Left lung (tissue), 10 donors: Measurements from ENCODE around the gene TWNK. TPM values are rescaled to one million over a fixed set of nuclear protein-coding genes. Genes with fewer than 3 reads are reported as not detected.

ENCODE experiments used
- ATAC-seq: fragments of 200-7000 bp; cut with Tn5 transposase; one replicate; pipeline ENCODE4 v1.9.1; 2020; ENCODE audit warnings: moderate library complexity
- DNase-seq, 4 donors: peaks; one replicate each; pipeline ENCODE4 v3.0.0-alpha.2; 2013 to 2020
- H3K27ac ChIP-seq, 2 donors: fragments of 200-600 bp; sonication (generic) in 1 of 2; one replicate each; pipeline versions ENCODE4 v1.5.0 to v1.8.0; 2020 to 2021
- H3K27me3 ChIP-seq, 2 donors: fragments of 200-600 bp; sonication (generic) in 1 of 2; one replicate each; pipeline versions ENCODE4 v1.5.0 to v1.8.0; 2020 to 2021
- H3K36me3 ChIP-seq, 2 donors: fragments of 200-600 bp; sonication (generic) in 1 of 2; one replicate each; pipeline versions ENCODE4 v1.5.0 to v1.8.0; 2020 to 2021
- H3K4me1 ChIP-seq, 2 donors: fragments of 200-600 bp; one replicate each; pipeline ENCODE4 v1.8.0; 2021
- H3K4me3 ChIP-seq, 2 donors: fragments of 200-600 bp; sonication (generic) in 1 of 2; one replicate each; pipeline versions ENCODE4 v1.5.0 to v1.8.0; 2020 to 2021; ENCODE audit warnings: mild to moderate bottlenecking in 1 of 2
- H3K9me3 ChIP-seq, 2 donors: fragments of 200-600 bp; sonication (generic) in 1 of 2; one replicate each; pipeline versions ENCODE4 v1.5.0 to v1.8.0; 2020 to 2021
- CTCF ChIP-seq, 2 donors: fragments of 200-600 bp; sonication (generic) in 1 of 2; IDR thresholded peaks; one replicate each; pipeline versions ENCODE4 v1.5.0 to v1.8.0; 2021; ENCODE audit warnings: antibody characterized with exemption in 2 of 2
- intact Hi-C, 2 donors: fragments of 100-400 bp; cut with DNase I; formaldehyde crosslinking; loops; one replicate each; pipeline versions ENCODE4 v1.11.2 to v1.14.2; 2022
- polyA plus RNA-seq, 6 donors: library from polyadenylated mRNA; unstranded; fragments of 120-200 nt; gene quantifications; one replicate each; pipeline ENCODE4 v1.2.1, GENCODE V29; 2013; ENCODE audit not compliant: insufficient read length in 6 of 6
- total RNA-seq, 2 donors: library from RNA; stranded (reverse); fragmentation: NEBNext Ultra II Directional; extraction: Animal tissue kit (Norgen Biotek cat#: 25700); gene quantifications; one replicate each; pipeline ENCODE4 v1.2.1, GENCODE V29; 2021
- donor health status: DM: no; HTN: yes; CAD: no.
- donor health status: DM: no; HTN: no; CAD: no.

The TWNK gene
- total and polyA plus RNA-seq, 8 donors = 3.4 to 12.5 (median 10.3) TPM

- peaks cover 14 to 33% of the 10 kb centered on the region in 2 donors for H3K4me1 ChIP-seq
- intact Hi-C loops = no loop called here
These were observed 324 bp downstream of the TWNK start for GRCh38 chr10:100987685-100988049.

GRCh38 chr10:100988166-100988565, 823 bp downstream of the TWNK start:
- Histone ChIP-seq H3K9me3 (no peaks in the 10 kb centered on the region), H3K4me3 (peak overlapping the region; percentile 73 to 92), H3K27me3 (no peaks in the 10 kb centered on the region), H3K27ac (no peak overlapping the region), H3K36me3 (peaks cover 0 to 49% of the 10 kb centered on the region in 2 donors), H3K4me1 (peaks cover 14 to 33% of the 10 kb centered on the region in 2 donors)
- ATAC-seq (no peak), DNase-seq (no peak)
- TF ChIP-seq CTCF (IDR thresholded peaks at IDR 0.05) = no peak
- intact Hi-C loops = no loop called here

More at GRCh38 chr10:100987685-100988049, 324 bp downstream of the TWNK start:
- no peaks in the 10 kb centered on the region for H3K27me3 ChIP-seq
- H3K27ac ChIP-seq = peak overlapping the region in 1 of 2 donors; percentile 79
- H3K9me3 ChIP-seq = no peaks in the 10 kb centered on the region
- TF ChIP-seq CTCF (IDR thresholded peaks at IDR 0.05) = no peak
- peak overlapping the region; percentile 73 to 92 for H3K4me3 ChIP-seq
- ATAC-seq = no peak
- DNase-seq = no peak
- H3K36me3 ChIP-seq = peaks cover 0 to 49% of the 10 kb centered on the region in 2 donors

GRCh38 chr10:100989088-100989487, 1.7 kb downstream of the TWNK start:
- DNase-seq (no peak), ATAC-seq (no peak)
- H3K27ac ChIP-seq = no peak overlapping the region
- no peak for TF ChIP-seq CTCF (IDR thresholded peaks at IDR 0.05)
- H3K4me1 ChIP-seq = peaks cover 14 to 33% of the 10 kb centered on the region in 2 donors
- no peaks in the 10 kb centered on the region for H3K27me3 ChIP-seq
- H3K9me3 ChIP-seq = no peaks in the 10 kb centered on the region
- H3K4me3 ChIP-seq = no peak overlapping the region
- peaks cover 0 to 49% of the 10 kb centered on the region in 2 donors for H3K36me3 ChIP-seq
- intact Hi-C loops = no loop called here

- DNase-seq (peak in 2 of 4 donors; percentile 37 to 57), ATAC-seq (no peak)
- H3K27ac ChIP-seq = no peak overlapping the region
- H3K36me3 ChIP-seq = peaks cover 0 to 50% of the 10 kb centered on the region in 2 donors
- H3K4me1 ChIP-seq = peaks cover 6 to 30% of the 10 kb centered on the region in 2 donors
- H3K9me3 ChIP-seq = no peaks in the 10 kb centered on the region
- no peaks in the 10 kb centered on the region for H3K27me3 ChIP-seq
- no peak overlapping the region for H3K4me3 ChIP-seq
- intact Hi-C loops = no loop called here
- peak; percentile 47 to 64 for TF ChIP-seq CTCF (IDR thresholded peaks at IDR 0.05)
These were observed 6.8 kb downstream of the TWNK start for GRCh38 chr10:100993986-100994708.

GRCh38 chr10:100995181-100995580, 7.8 kb downstream of the TWNK start:
- H3K27ac ChIP-seq = no peak overlapping the region
- intact Hi-C loops = no loop called here
- peaks cover 6 to 25% of the 10 kb centered on the region in 2 donors for H3K4me1 ChIP-seq
- DNase-seq (no peak), ATAC-seq (no peak)
- no peak overlapping the region for H3K4me3 ChIP-seq
- no peaks in the 10 kb centered on the region for H3K9me3 ChIP-seq
- TF ChIP-seq CTCF (IDR thresholded peaks at IDR 0.05) = no peak
- H3K27me3 ChIP-seq = no peaks in the 10 kb centered on the region
- peaks cover 0 to 40% of the 10 kb centered on the region in 2 donors for H3K36me3 ChIP-seq
